Ovary (tissue), 3 donors: Measurements from ENCODE around the gene NCOA5.

Experiments
- CTCF ChIP-seq, 3 donors: fragments of 450-650 bp in 2 of 3; fragments of 200-600 bp in 1 of 3; IDR thresholded peaks; one replicate each; pipeline versions ENCODE4 v1.5.1 to v1.8.0; 2016 to 2022; ENCODE audit warnings: antibody characterized with exemption in 3 of 3, mild to moderate bottlenecking in 1 of 3
- POLR2A ChIP-seq: fragments of 450-650 bp; IDR thresholded peaks from one replicate; pipeline ENCODE4 v1.6.1; 2017; ENCODE audit warnings: antibody characterized with exemption, mild to moderate bottlenecking, moderate library complexity
- donor health status: DM: no; HTN: no; CAD: no.

- TF ChIP-seq CTCF (IDR thresholded peaks at IDR 0.05) (no peak), POLR2A (no peak)
Measured at GRCh38 chr20:46054606-46055005, 35.2 kb downstream of the NCOA5 start.
